ENCODE data around the gene PP2D1. TPM values are rescaled to one million over a fixed set of nuclear protein-coding genes. Genes with fewer than 3 reads are reported as not detected.
"Not testable (repeated sequence)": the region's sequence is repeated elsewhere in the genome, so short reads cannot be mapped to it uniquely, and the experiment has no call there.

Gene PP2D1
- 0.30 TPM for polyA plus RNA-seq (2013, experiment 1 of 2; ENCODE audit: insufficient read length)
- 0.26 TPM for polyA plus RNA-seq (2013, experiment 2 of 2; ENCODE audit: insufficient read length)

- DNase-seq = no peak
These were observed at the start of gene PP2D1 for GRCh38 chr3:20012164-20012563. TSS of gene PP2D1 (minus strand) at chr3:20012264. CDS start at chr3:20012072, 192 bp downstream.

GRCh38 chr3:20060974-20061685, 49.1 kb upstream of the PP2D1 start:
- no peak for DNase-seq

GRCh38 chr3:20059929-20060328, 47.9 kb upstream of the PP2D1 start:
- no peak for DNase-seq

GRCh38 chr3:20057612-20058180, 45.6 kb upstream of the PP2D1 start:
- DNase-seq = no peak

GRCh38 chr3:20056725-20057611, 44.9 kb upstream of the PP2D1 start:
- peak; percentile 47 for DNase-seq

- DNase-seq = no peak
These were observed 43.8 kb upstream of the PP2D1 start for GRCh38 chr3:20055842-20056241.

- no peak for DNase-seq
These were observed 43.1 kb upstream of the PP2D1 start for GRCh38 chr3:20055020-20055775.

- peak; percentile 56 for DNase-seq
These were observed 42.5 kb upstream of the PP2D1 start for GRCh38 chr3:20054549-20054987.

GRCh38 chr3:20052851-20053250, 40.8 kb upstream of the PP2D1 start:
- no peak for DNase-seq

GRCh38 chr3:20051123-20051806, 39.2 kb upstream of the PP2D1 start:
- DNase-seq = no peak

- no peak for DNase-seq
These were observed 36.2 kb upstream of the PP2D1 start for GRCh38 chr3:20047976-20048883.

- no peak for DNase-seq
These were observed 35.3 kb upstream of the PP2D1 start for GRCh38 chr3:20047341-20047779.

- no peak for DNase-seq
These were observed 34.5 kb upstream of the PP2D1 start for GRCh38 chr3:20046556-20046955.

GRCh38 chr3:20045141-20045540, 33.1 kb upstream of the PP2D1 start:
- DNase-seq = not testable (repeated sequence)

GRCh38 chr3:20043825-20044224, 31.8 kb upstream of the PP2D1 start:
- no peak for DNase-seq

- no peak for DNase-seq
These were observed 31.3 kb upstream of the PP2D1 start for GRCh38 chr3:20043396-20043795.

- no peak for DNase-seq
These were observed 30.3 kb upstream of the PP2D1 start for GRCh38 chr3:20042331-20042730.

GRCh38 chr3:20041197-20041780, 29.2 kb upstream of the PP2D1 start:
- peak; percentile 65 for DNase-seq

GRCh38 chr3:20040548-20041196, 28.6 kb upstream of the PP2D1 start:
- peak; percentile 68 for DNase-seq

Data from fibroblast of skin of scalp (primary cell).